Raji (cell line): ENCODE measurements around the gene PTRHD1.

Experiments
- POLR2A ChIP-seq: IDR thresholded peaks from 2 replicates; pipeline ENCODE4 v1.6.1; 2011; ENCODE audit warnings: low read depth, low read length, control low read depth; ENCODE audit not compliant: insufficient read depth

PTRHD1 gene

GRCh38 chr2:24761866-24762265 is 31.3 kb downstream of the PTRHD1 start:
- TF ChIP-seq POLR2A: no peak

- TF ChIP-seq POLR2A: no peak
These were observed 36.4 kb downstream of the PTRHD1 start for GRCh38 chr2:24756789-24757188.

GRCh38 chr2:24754985-24755705 is 38.0 kb downstream of the PTRHD1 start:
- TF ChIP-seq POLR2A: no peak

GRCh38 chr2:24749069-24749691 is 44.0 kb downstream of the PTRHD1 start:
- TF ChIP-seq POLR2A: no peak

- no peak for TF ChIP-seq POLR2A
These were observed 45.9 kb downstream of the PTRHD1 start for GRCh38 chr2:24747299-24747698.

- TF ChIP-seq POLR2A: no peak
These were observed 47.4 kb downstream of the PTRHD1 start for GRCh38 chr2:24745825-24746224.

GRCh38 chr2:24744356-24744755 is 48.8 kb downstream of the PTRHD1 start:
- no peak for TF ChIP-seq POLR2A

- TF ChIP-seq POLR2A: no peak
These were observed 49.3 kb downstream of the PTRHD1 start for GRCh38 chr2:24743924-24744323.

- no peak for TF ChIP-seq POLR2A
These were observed 50.5 kb downstream of the PTRHD1 start for GRCh38 chr2:24742730-24743129.

- no peak for TF ChIP-seq POLR2A
These were observed 53.0 kb downstream of the PTRHD1 start for GRCh38 chr2:24740142-24740541.
